Keratinocyte (primary cell): ENCODE data around the gene MESD. TPM values are rescaled to one million over a fixed set of nuclear protein-coding genes. Genes with fewer than 3 reads are reported as not detected.

Experiments
- DNase-seq: peaks from one replicate; pipeline ENCODE4 v3.0.0-alpha.2; 2011; ENCODE audit warnings: low read depth, missing footprints, low spot score
- FAIRE-seq: peaks from 2 replicates; lab custom pipeline; 2011; peaks lifted over from hg19 to GRCh38; lab: Jason Lieb, UNC
- H2AFZ ChIP-seq: 2 replicates; pipeline ENCODE4 v1.6.0; 2012; ENCODE audit warnings: low read length, control low read depth, inconsistent platforms; ENCODE audit not compliant: control insufficient read depth
- H3K27ac ChIP-seq: 2 replicates; pipeline ENCODE4 v1.5.1; 2011; ENCODE audit warnings: low read length; ENCODE audit not compliant: control insufficient read depth, insufficient read depth
- H3K27me3 ChIP-seq: 3 replicates; pipeline ENCODE4 v1.6.0; 2011; ENCODE audit warnings: low read length; ENCODE audit not compliant: control insufficient read depth, insufficient read depth; ENCODE audit errors: extremely low read depth
- H3K36me3 ChIP-seq, 2 experiments: 2 replicates in 1 of 2; 3 replicates in 1 of 2; pipeline ENCODE4 v1.5.1; 2011; ENCODE audit warnings: low read length in 2 of 2, mild to moderate bottlenecking in 1 of 2; ENCODE audit not compliant: control insufficient read depth in 2 of 2, insufficient read depth in 2 of 2; ENCODE audit errors: extremely low read depth in 1 of 2
- H3K4me1 ChIP-seq: 3 replicates; pipeline ENCODE4 v1.5.1; 2011; ENCODE audit warnings: low read length; ENCODE audit not compliant: control insufficient read depth, insufficient read depth; ENCODE audit errors: extremely low read depth
- H3K4me2 ChIP-seq: 3 replicates; pipeline ENCODE4 v1.6.0; 2011; ENCODE audit warnings: low read depth, low read length; ENCODE audit not compliant: control insufficient read depth, insufficient read depth; ENCODE audit errors: extremely low read depth
- H3K4me3 ChIP-seq, 3 experiments: fragments of 200-600 bp in 1 of 3; sonication (generic) in 1 of 3; 2 replicates in 2 of 3; 3 replicates in 1 of 3; pipeline ENCODE4 v1.5.1; 2011 to 2016; ENCODE audit warnings: low read length in 3 of 3, mild to moderate bottlenecking in 3 of 3, control low read depth in 2 of 3, inconsistent platforms in 1 of 3, low read depth in 1 of 3, mixed read lengths in 1 of 3, mixed run types in 1 of 3, moderate library complexity in 1 of 3; ENCODE audit not compliant: control insufficient read depth in 2 of 3, insufficient read depth in 2 of 3; ENCODE audit errors: extremely low read depth in 1 of 3
- H3K79me2 ChIP-seq: 2 replicates; pipeline ENCODE4 v1.6.0; 2012; ENCODE audit warnings: low read length; ENCODE audit not compliant: control insufficient read depth, insufficient read depth
- H3K9ac ChIP-seq: 3 replicates; pipeline ENCODE4 v1.6.0; 2011; ENCODE audit warnings: low read length; ENCODE audit not compliant: control insufficient read depth, insufficient read depth; ENCODE audit errors: extremely low read depth
- H3K9me1 ChIP-seq: 3 replicates; pipeline ENCODE4 v1.6.0; 2011; ENCODE audit warnings: low read length; ENCODE audit not compliant: control insufficient read depth, insufficient read depth; ENCODE audit errors: extremely low read depth
- H3K9me3 ChIP-seq: 2 replicates; pipeline ENCODE4 v1.5.1; 2012; ENCODE audit warnings: low read depth, low read length; ENCODE audit not compliant: control insufficient read depth
- H4K20me1 ChIP-seq: 3 replicates; pipeline ENCODE4 v1.6.0; 2011; ENCODE audit warnings: low read length; ENCODE audit not compliant: control insufficient read depth, insufficient read depth; ENCODE audit errors: extremely low read depth
- EZH2 ChIP-seq: IDR thresholded peaks from one replicate; pipeline ENCODE4 v1.6.1; 2012; ENCODE audit warnings: inconsistent platforms, mild to moderate bottlenecking, low read length, moderate library complexity
- dilution Hi-C: fragments of 300-500 bp; cut with MboI; formaldehyde crosslinking; loops from one replicate; pipeline ENCODE4 v1.7.0; 2020; ENCODE audit warnings: low sequenced_read_pairs; ENCODE audit not compliant: extremely low pct_ligation_motif_present
- polyA plus RNA-seq, 5 experiments: library from polyadenylated mRNA; depleted of rRNA in 3 of 5; stranded (reverse) in 3 of 5; stranded (forward) in 1 of 5; unstranded in 1 of 5; fragments of >200 nt; gene quantifications; 1 replicate in 1 of 5; 2 replicates in 3 of 5; 3 replicates in 1 of 5; pipeline versions ENCODE4 v1.2.1 to v1.2.3, GENCODE V29; 2011 to 2012; ENCODE audit warnings: missing spikeins in 2 of 5, low read depth in 1 of 5, low replicate concordance in 1 of 5
- TF ChIP-seq, protein P1 (sequence below), 3 experiments: IDR thresholded peaks in 1 of 3; conservative IDR thresholded peaks in 1 of 3; optimal IDR thresholded peaks in 1 of 3; 2 replicates in 2 of 3; 3 replicates in 1 of 3; pipeline versions ENCODE3 to v1.5.1; 2011; ENCODE audit warnings: low read length in 3 of 3, mild to moderate bottlenecking in 3 of 3, moderate library complexity in 2 of 3, control low read depth in 1 of 3, inconsistent platforms in 1 of 3; ENCODE audit not compliant: insufficient read depth in 2 of 3; ENCODE audit errors: extremely low read depth in 1 of 3

Gene MESD
- polyA plus RNA-seq, 1 donor (not counting 4 experiments of a cell fraction or from before 2014, with no cell fraction given): 18.7 TPM

DNA sequence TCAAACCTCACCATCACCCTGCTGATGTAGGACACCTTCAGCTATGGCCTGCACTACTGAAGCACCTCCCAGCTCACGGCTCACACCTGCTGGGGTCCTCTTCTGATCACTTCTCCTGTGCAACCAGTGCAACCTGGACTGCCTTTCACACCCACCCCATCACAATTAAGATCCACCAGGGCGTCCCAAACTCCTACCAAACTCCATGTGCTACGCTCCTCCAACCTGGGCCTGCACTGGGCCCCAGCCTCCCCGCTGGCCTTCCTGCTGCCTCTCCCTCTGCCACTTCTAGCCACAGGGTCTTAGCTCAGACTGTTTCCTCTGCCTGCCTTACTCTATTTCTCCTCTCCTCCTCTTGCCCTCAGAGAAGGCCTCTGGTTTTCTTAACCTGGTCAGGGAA is 12.8 kb downstream of the MESD start:
- FAIRE-seq (no peak), DNase-seq (no peak)
- Histone ChIP-seq H3K36me3 (peaks cover 2 to 27% of the 10 kb centered on the region in 2 experiments), H3K4me2 (no peak overlapping the region), H4K20me1 (peaks cover 8% of the 10 kb centered on the region), H3K9me3 (no peaks in the 10 kb centered on the region), H2AFZ (no peak overlapping the region), H3K9me1 (no peaks in the 10 kb centered on the region), H3K79me2 (peaks cover 18% of the 10 kb centered on the region), H3K4me1 (peaks cover 2% of the 10 kb centered on the region), H3K27me3 (no peaks in the 10 kb centered on the region), H3K27ac (no peak overlapping the region), H3K9ac (no peak overlapping the region), H3K4me3 (no peak overlapping the region)
- dilution Hi-C loops: no loop called here
- TF ChIP-seq, protein P1, sequence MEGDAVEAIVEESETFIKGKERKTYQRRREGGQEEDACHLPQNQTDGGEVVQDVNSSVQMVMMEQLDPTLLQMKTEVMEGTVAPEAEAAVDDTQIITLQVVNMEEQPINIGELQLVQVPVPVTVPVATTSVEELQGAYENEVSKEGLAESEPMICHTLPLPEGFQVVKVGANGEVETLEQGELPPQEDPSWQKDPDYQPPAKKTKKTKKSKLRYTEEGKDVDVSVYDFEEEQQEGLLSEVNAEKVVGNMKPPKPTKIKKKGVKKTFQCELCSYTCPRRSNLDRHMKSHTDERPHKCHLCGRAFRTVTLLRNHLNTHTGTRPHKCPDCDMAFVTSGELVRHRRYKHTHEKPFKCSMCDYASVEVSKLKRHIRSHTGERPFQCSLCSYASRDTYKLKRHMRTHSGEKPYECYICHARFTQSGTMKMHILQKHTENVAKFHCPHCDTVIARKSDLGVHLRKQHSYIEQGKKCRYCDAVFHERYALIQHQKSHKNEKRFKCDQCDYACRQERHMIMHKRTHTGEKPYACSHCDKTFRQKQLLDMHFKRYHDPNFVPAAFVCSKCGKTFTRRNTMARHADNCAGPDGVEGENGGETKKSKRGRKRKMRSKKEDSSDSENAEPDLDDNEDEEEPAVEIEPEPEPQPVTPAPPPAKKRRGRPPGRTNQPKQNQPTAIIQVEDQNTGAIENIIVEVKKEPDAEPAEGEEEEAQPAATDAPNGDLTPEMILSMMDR (optimal IDR thresholded peaks at IDR 0.05 in 1 of 3, IDR thresholded peaks at IDR 0.05 in 1 of 3, conservative IDR thresholded peaks at IDR 0.05 in 1 of 3; ENCODE audit: extremely low read depth in 1 of 3, insufficient read depth in 2 of 3, low read length in 3 of 3): no peak
- no peak for TF ChIP-seq EZH2

DNA sequence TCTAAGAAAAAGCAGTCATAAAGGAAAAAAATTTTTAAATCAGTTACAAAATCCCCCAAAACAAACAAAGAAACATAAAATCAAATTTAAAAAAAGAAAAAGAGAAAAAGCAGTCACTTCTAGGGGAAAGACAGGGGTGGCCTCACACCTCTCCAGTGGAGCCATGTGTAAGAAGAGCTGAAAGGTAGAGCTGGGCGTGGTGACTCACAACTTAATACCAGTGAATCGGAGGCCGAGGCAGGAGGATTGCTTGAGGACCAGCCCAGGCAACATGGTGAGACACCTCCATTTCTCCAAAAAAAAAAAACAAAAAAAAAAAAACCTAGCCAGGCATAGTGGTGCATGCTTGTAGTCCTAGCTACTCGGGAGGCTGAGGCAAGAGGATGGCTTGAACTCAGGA is 14.7 kb downstream of the MESD start:
- no peak for FAIRE-seq

DNA sequence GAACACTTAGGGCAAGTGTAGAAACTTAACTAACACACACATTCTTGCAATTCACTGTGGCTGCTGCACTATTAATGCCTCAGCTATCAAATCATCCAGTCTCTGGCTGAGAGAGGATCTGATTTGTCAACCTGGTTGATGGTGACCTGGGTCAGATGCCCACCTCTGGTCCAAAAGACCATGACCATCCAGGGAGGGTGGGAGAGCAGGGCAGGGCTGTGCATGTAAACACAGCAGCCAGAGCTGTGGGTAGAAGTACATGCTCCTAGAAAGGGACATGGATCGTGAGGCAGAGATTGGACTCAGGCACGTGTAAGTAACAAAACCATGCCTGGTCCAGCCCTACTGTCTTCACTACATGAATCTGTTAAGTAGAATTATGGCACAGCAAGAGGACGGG is 17.3 kb downstream of the MESD start:
- H3K79me2 ChIP-seq: peaks cover 12% of the 10 kb centered on the region
- TF ChIP-seq, protein P1 (optimal IDR thresholded peaks at IDR 0.05 in 1 of 3, IDR thresholded peaks at IDR 0.05 in 1 of 3, conservative IDR thresholded peaks at IDR 0.05 in 1 of 3; ENCODE audit: extremely low read depth in 1 of 3, insufficient read depth in 2 of 3, low read length in 3 of 3): no peak
- no peak for TF ChIP-seq EZH2
- H3K9me1 ChIP-seq: no peaks in the 10 kb centered on the region
- no peak overlapping the region for H2AFZ ChIP-seq
- FAIRE-seq (no peak), DNase-seq (no peak)
- no peak overlapping the region for H3K27ac ChIP-seq
- H3K4me1 ChIP-seq: peaks cover 9% of the 10 kb centered on the region
- dilution Hi-C loops: no loop called here
- no peak overlapping the region for H3K9ac ChIP-seq
- no peaks in the 10 kb centered on the region for H3K27me3 ChIP-seq
- no peaks in the 10 kb centered on the region for H3K9me3 ChIP-seq
- H3K36me3 ChIP-seq: peaks cover 2 to 12% of the 10 kb centered on the region in 2 experiments
- peaks cover 4% of the 10 kb centered on the region for H4K20me1 ChIP-seq
- H3K4me3 ChIP-seq: no peak overlapping the region
- H3K4me2 ChIP-seq: no peak overlapping the region

More for the DNA sequence above, 14.7 kb downstream of the MESD start:
- no peak for TF ChIP-seq EZH2
- Histone ChIP-seq H3K9ac (no peak overlapping the region), H3K36me3 (peaks cover 0 to 20% of the 10 kb centered on the region in 2 experiments), H3K27me3 (no peaks in the 10 kb centered on the region), H3K79me2 (peaks cover 17% of the 10 kb centered on the region), H3K27ac (no peak overlapping the region), H2AFZ (no peak overlapping the region), H3K9me3 (no peaks in the 10 kb centered on the region), H3K4me2 (no peak overlapping the region), H3K4me1 (peaks cover 11% of the 10 kb centered on the region), H3K9me1 (no peaks in the 10 kb centered on the region), H3K4me3 (no peak overlapping the region), H4K20me1 (peaks cover 8% of the 10 kb centered on the region)
- dilution Hi-C loops: no loop called here
- no peak for DNase-seq
